ENCODE data around the gene DLG5. TPM values are rescaled to one million over a fixed set of nuclear protein-coding genes. Genes with fewer than 3 reads are reported as not detected.

The DLG5 gene
- total and polyA plus RNA-seq, 11 donors = 5.2 to 27.1 (median 12.8) TPM

GRCh38 chr10:77795426-77796055, 131.0 kb downstream of the DLG5 start:
- Histone ChIP-seq H3K36me3 (peaks cover 0 to 97% (median 84%) of the 10 kb centered on the region in 9 donors), H3K4me3 (no peak overlapping the region), H3K9me3 (no peaks in the 10 kb centered on the region), H3K27me3 (no peaks in the 10 kb centered on the region), H3K4me1 (no peaks in the 10 kb centered on the region), H3K27ac (no peak overlapping the region)
- DNase-seq = no peak
- TF ChIP-seq CTCF (IDR thresholded peaks at IDR 0.05) (no peak), POLR2A (IDR thresholded peaks at IDR 0.05) (no peak)
- ATAC-seq = no peak
- WGBS, 4 donors = 94 to 99% (median 97%) methylated on average over 12 to 20 of the region's 20 CpGs
- intact Hi-C loops (cut with DNase I) = no loop called here

GRCh38 chr10:77794256-77795142, 132.1 kb downstream of the DLG5 start:
- ATAC-seq (no peak), DNase-seq (no peak)
- WGBS, 4 donors = 95 to 97% (median 97%) methylated on average over 19 to 23 of the region's 23 CpGs
- Histone ChIP-seq H3K4me1 (no peaks in the 10 kb centered on the region), H3K36me3 (peaks cover 0 to 88% (median 78%) of the 10 kb centered on the region in 9 donors), H3K27me3 (no peaks in the 10 kb centered on the region), H3K4me3 (no peak overlapping the region), H3K27ac (no peak overlapping the region), H3K9me3 (no peaks in the 10 kb centered on the region)
- intact Hi-C loops (cut with DNase I) = no loop called here
- TF ChIP-seq CTCF (IDR thresholded peaks at IDR 0.05) = no peak
- TF ChIP-seq POLR2A (IDR thresholded peaks at IDR 0.05) = no peak

- TF ChIP-seq POLR2A (IDR thresholded peaks at IDR 0.05) (no peak), CTCF (IDR thresholded peaks at IDR 0.05) (no peak)
- DNase-seq = no peak
- Histone ChIP-seq H3K27ac (no peak overlapping the region), H3K4me3 (no peak overlapping the region), H3K4me1 (no peaks in the 10 kb centered on the region), H3K27me3 (no peaks in the 10 kb centered on the region), H3K9me3 (no peaks in the 10 kb centered on the region), H3K36me3 (peaks cover 0 to 82% (median 73%) of the 10 kb centered on the region in 9 donors)
- 84 to 95% (median 89%) methylated on average over 6 to 7 of the region's 7 CpGs for WGBS, 4 donors
- ATAC-seq = no peak
- intact Hi-C loops (cut with DNase I) = no loop called here
These were observed 132.7 kb downstream of the DLG5 start for GRCh38 chr10:77793831-77794230.

- no peak for TF ChIP-seq POLR2A (IDR thresholded peaks at IDR 0.05)
- TF ChIP-seq CTCF (IDR thresholded peaks at IDR 0.05) = no peak
- ATAC-seq (no peak), DNase-seq (no peak)
- 89 to 95% (median 92%) methylated on average over 12 of the region's 12 CpGs for WGBS, 4 donors
- Histone ChIP-seq H3K27me3 (no peaks in the 10 kb centered on the region), H3K27ac (no peak overlapping the region), H3K4me1 (no peaks in the 10 kb centered on the region), H3K4me3 (no peak overlapping the region), H3K9me3 (no peaks in the 10 kb centered on the region), H3K36me3 (peaks cover 0 to 67% (median 60%) of the 10 kb centered on the region in 9 donors)
- intact Hi-C loops (cut with DNase I) = no loop called here
These were observed 134.4 kb downstream of the DLG5 start for GRCh38 chr10:77792155-77792554.

Data from heart left ventricle (tissue), 16 donors.